ENCODE results near the gene RGL1. TPM values are rescaled to one million over a fixed set of nuclear protein-coding genes. Genes with fewer than 3 reads are reported as not detected.

Gene RGL1
- total and polyA plus RNA-seq, 2 experiments from 2014 or later, result 17.9 to 30.7 TPM

DNA sequence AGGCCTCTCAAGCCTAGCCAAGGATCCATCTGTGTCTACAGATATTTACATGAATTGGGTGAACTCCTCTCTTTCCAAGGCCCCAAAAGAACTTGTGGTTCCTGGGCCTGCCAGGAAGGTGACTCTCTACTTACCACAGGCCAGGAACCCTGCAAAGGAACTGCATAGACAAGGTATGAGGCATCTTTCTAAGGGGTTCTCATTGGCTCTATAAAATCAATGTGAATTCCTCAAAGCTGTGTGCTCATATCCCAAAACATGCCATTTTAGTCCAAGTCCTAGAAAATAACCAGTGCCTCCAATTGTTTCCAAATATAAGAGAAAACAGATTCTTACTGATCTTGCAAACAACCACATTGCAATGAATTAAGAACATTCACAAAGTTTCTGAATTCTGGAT lies 39.9 kb upstream of the RGL1 start:
- no peak overlapping the region for H2AFZ ChIP-seq
- TF ChIP-seq, protein P1, sequence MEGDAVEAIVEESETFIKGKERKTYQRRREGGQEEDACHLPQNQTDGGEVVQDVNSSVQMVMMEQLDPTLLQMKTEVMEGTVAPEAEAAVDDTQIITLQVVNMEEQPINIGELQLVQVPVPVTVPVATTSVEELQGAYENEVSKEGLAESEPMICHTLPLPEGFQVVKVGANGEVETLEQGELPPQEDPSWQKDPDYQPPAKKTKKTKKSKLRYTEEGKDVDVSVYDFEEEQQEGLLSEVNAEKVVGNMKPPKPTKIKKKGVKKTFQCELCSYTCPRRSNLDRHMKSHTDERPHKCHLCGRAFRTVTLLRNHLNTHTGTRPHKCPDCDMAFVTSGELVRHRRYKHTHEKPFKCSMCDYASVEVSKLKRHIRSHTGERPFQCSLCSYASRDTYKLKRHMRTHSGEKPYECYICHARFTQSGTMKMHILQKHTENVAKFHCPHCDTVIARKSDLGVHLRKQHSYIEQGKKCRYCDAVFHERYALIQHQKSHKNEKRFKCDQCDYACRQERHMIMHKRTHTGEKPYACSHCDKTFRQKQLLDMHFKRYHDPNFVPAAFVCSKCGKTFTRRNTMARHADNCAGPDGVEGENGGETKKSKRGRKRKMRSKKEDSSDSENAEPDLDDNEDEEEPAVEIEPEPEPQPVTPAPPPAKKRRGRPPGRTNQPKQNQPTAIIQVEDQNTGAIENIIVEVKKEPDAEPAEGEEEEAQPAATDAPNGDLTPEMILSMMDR (IDR thresholded peaks at IDR 0.05; ENCODE audit: poor library complexity), result no peak
- no peak for TF ChIP-seq EZH2phosphoT487 (IDR thresholded peaks at IDR 0.05; ENCODE audit: low read depth, severe bottlenecking, unreplicated experiment)
- TF ChIP-seq EZH2 (IDR thresholded peaks at IDR 0.05; ENCODE audit: borderline replicate concordance), result no peak

DNA sequence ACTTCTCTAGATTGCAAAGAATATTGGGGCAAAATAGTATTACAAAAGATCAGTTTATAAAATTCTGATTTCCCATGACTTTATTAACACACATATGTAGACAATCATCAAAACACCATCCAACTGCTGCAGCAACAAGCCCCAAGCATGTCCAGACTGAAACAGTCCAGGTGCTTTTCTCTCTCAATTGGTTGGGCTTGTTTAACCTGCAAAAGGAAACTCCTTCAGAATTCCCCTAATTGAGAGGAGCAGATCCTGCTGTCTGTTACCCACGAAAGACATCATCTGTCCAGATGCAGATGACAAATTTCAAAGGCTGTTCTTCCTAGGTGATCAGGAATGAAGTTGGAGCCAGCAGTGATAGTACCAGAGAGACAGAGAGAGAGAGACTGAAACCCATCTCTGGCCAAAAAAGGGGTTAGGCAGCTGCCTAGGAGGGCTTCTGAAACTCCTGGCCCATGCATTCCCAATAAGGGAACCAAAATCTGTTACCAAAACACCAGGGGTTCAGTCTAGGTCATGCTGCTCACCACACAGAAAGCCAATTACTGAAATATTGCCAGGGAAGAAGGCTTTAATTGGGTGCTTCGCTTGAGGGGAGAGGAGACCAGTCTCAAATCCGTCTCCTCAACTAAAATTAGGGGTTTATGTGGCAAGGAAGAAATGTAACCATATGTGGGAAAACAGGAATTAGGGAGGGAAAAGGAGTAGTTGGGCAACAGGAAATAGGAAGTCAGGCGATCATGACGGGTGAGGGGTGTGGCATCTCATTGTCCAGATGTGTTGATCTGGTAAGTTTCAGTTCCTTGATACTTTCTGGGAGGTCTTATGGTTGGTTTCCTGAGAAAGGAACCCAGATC lies 34.7 kb upstream of the RGL1 start:
- no peak for DNase-seq (ENCODE audit: low spot score)
- Histone ChIP-seq H3K4me1 (ENCODE audit: insufficient read depth) (no peaks in the 10 kb centered on the region), H3K27me3 (no peaks in the 10 kb centered on the region), H3K79me2 (no peaks in the 10 kb centered on the region), H3K4me3 (no peak overlapping the region), H3K4me2 (no peak overlapping the region), H3K27ac (no peak overlapping the region), H3K9me2 (replicated peaks; ENCODE audit: insufficient read depth) (no peaks in the 10 kb centered on the region), H2AFZ (no peak overlapping the region), H3K9me3 (ENCODE audit: low read depth) (no peaks in the 10 kb centered on the region), H4K20me1 (ENCODE audit: insufficient read depth, poor library complexity, severe bottlenecking) (no peaks in the 10 kb centered on the region), H3K36me3 (replicated peaks; ENCODE audit: insufficient read depth, low read depth) (no peaks in the 10 kb centered on the region)
- TF ChIP-seq EZH2phosphoT487 (IDR thresholded peaks at IDR 0.05; ENCODE audit: low read depth, severe bottlenecking, unreplicated experiment) (no peak), EZH2 (IDR thresholded peaks at IDR 0.05; ENCODE audit: borderline replicate concordance) (no peak)
- TF ChIP-seq, protein P1 (IDR thresholded peaks at IDR 0.05; ENCODE audit: poor library complexity), result no peak
- 90% methylated on average over 5 of the region's 5 CpGs for WGBS (ENCODE audit: low lambda C conversion rate, missing lambda C conversion rate)

More for the DNA sequence above, 39.9 kb upstream of the RGL1 start:
- Histone ChIP-seq H4K20me1 (ENCODE audit: insufficient read depth, poor library complexity, severe bottlenecking) (no peaks in the 10 kb centered on the region), H3K36me3 (replicated peaks; ENCODE audit: insufficient read depth, low read depth) (no peaks in the 10 kb centered on the region), H3K9me2 (replicated peaks; ENCODE audit: insufficient read depth) (no peaks in the 10 kb centered on the region), H3K4me2 (no peak overlapping the region), H3K27me3 (no peaks in the 10 kb centered on the region), H3K4me1 (ENCODE audit: insufficient read depth) (no peaks in the 10 kb centered on the region), H3K4me3 (no peak overlapping the region), H3K27ac (no peak overlapping the region), H3K9me3 (ENCODE audit: low read depth) (peaks cover 10% of the 10 kb centered on the region), H3K79me2 (no peaks in the 10 kb centered on the region)
- DNase-seq (ENCODE audit: low spot score), result no peak

GRCh38 chr1:183770816-183771128 lies 34.1 kb upstream of the RGL1 start:
- H3K27ac ChIP-seq, result no peak overlapping the region
- H4K20me1 ChIP-seq (ENCODE audit: insufficient read depth, poor library complexity, severe bottlenecking), result no peaks in the 10 kb centered on the region
- H3K9me2 ChIP-seq (replicated peaks; ENCODE audit: insufficient read depth), result no peaks in the 10 kb centered on the region

More at GRCh38 chr1:183770816-183771128, 34.1 kb upstream of the RGL1 start:
- Histone ChIP-seq H3K4me2 (no peak overlapping the region), H3K4me1 (ENCODE audit: insufficient read depth) (no peaks in the 10 kb centered on the region), H3K27me3 (no peaks in the 10 kb centered on the region), H3K79me2 (no peaks in the 10 kb centered on the region), H3K9me3 (ENCODE audit: low read depth) (no peaks in the 10 kb centered on the region), H2AFZ (no peak overlapping the region), H3K36me3 (replicated peaks; ENCODE audit: insufficient read depth, low read depth) (no peaks in the 10 kb centered on the region), H3K4me3 (no peak overlapping the region)
- DNase-seq (ENCODE audit: low spot score), result no peak
- TF ChIP-seq, protein P1 (IDR thresholded peaks at IDR 0.05; ENCODE audit: poor library complexity), result no peak
- TF ChIP-seq EZH2 (IDR thresholded peaks at IDR 0.05; ENCODE audit: borderline replicate concordance), result no peak
- no peak for TF ChIP-seq EZH2phosphoT487 (IDR thresholded peaks at IDR 0.05; ENCODE audit: low read depth, severe bottlenecking, unreplicated experiment)
